ENCODE results near the gene RINT1.
"Not testable (repeated sequence)": the region's sequence is repeated elsewhere in the genome, so short reads cannot be mapped to it uniquely, and the experiment has no call there.

The RINT1 gene

GRCh38 chr7:105531792-105532671 is at the start of gene RINT1:
Gene RINT1, plus strand, starts transcription at chr7:105532201. Its CDS starts 115 bp downstream, at chr7:105532316.
- peak; percentile 75 for DNase-seq (ENCODE audit: low read depth, low spot score)

DNA sequence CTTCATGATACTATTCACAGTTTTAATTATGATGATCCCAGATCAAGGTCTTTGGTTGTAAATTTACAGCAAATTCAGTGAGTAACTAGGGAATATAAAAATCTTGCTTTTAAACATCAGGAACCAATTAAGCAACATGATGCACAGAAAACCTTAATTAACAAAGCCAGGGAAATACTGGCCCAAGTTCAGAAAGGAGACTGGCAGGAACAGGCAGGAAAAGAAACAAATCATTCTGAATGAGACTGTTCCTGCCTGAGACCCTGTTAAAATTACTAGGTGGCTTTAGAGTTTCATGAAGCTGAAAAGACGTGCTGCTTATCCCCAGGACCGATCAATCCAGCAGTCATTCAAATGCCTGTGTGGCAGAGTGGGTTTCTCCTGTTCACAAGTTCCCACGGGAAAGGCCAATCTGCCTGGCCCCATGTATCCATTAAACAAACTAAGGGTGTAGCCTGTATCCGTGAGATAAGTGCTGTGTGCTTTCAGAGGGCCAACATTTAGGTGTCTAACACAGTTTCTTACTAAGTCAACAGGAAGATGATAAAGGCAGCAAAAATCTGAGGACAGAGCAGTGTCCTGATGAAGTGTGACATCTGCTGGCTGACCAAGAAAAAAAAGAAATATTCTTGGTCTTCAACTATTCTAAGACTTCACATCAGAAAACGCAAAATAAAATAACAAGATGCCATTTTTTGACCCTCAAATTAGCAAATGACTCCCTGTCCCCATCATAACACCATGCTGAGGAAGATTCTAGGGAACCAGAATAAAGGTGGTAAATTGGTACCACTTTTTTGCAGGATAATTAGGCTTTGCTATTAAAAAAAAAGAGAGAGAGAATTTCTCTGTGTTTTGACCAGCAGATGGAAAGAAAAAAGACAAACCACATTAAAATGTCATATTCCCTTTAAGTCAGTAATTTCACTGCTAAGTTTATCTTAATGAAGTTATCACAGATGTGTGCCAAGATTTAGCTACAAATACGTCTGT is 44.1 kb upstream of the RINT1 start:
- no peak for DNase-seq (ENCODE audit: low read depth, low spot score)

DNA sequence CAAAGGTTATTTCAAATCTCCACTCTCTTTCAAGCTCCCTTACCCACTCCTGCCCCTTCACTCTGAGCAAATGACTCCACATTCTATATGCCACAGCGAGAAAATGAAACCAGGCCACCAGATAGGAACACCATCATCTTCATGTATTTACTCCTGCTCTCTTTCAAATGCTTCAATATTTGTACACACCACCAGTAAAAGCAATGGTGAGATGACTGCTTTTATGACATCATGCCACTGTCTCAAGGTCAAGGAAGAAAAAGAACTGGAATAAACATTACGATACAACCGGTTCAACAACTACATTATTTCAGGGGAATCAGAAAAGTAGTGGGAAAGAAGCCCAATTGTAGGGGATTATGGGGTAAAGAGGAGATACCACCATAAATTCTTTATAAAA is 42.6 kb upstream of the RINT1 start:
- no peak for DNase-seq (ENCODE audit: low read depth, low spot score)

- DNase-seq (ENCODE audit: low read depth, low spot score): no peak
Measured at GRCh38 chr7:105493196-105493922, 38.6 kb upstream of the RINT1 start.

DNA sequence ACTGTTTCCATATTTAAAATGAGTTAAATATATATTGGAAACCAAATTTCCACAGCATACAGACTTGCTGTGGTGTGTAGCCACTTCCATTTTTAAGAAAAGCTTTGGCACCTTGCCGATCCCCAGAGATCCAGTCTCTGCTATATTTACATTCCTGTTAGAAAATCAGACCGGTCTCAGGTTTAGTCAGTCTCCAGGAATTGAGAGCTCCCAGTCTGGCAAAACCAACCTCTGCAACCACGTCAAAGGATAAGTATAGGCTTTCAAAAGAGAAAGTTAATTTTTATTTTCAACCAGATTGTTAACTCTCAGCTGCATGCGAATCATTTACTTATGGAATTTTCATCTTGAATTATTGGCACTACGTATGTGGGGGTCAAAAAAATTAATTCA is 38.1 kb upstream of the RINT1 start:
- DNase-seq (ENCODE audit: low read depth, low spot score): no peak

GRCh38 chr7:105496521-105496920 is 35.5 kb upstream of the RINT1 start:
- DNase-seq (ENCODE audit: low read depth, low spot score): no peak

GRCh38 chr7:105497016-105497415 is 35.0 kb upstream of the RINT1 start:
- no peak for DNase-seq (ENCODE audit: low read depth, low spot score)

DNA sequence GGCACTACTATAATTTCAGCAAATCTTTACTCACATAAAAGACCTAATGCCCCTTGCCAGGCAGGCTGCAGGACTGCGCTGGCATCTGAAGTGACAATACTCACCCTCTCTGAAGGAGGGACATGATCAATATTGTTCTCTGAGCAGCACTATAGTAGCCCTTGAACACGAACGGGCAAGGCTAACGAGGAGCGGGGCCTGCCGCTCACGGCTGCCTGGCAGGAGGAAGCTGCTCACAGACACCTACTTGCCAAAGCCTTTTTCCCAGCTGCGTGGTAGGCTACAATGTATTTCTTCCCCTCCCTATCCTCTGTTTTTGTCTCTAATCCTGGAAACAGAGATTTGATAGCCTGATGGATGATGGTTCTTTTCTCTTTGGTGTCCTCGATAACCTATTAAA is 29.8 kb upstream of the RINT1 start:
- no peak for DNase-seq (ENCODE audit: low read depth, low spot score)

DNA sequence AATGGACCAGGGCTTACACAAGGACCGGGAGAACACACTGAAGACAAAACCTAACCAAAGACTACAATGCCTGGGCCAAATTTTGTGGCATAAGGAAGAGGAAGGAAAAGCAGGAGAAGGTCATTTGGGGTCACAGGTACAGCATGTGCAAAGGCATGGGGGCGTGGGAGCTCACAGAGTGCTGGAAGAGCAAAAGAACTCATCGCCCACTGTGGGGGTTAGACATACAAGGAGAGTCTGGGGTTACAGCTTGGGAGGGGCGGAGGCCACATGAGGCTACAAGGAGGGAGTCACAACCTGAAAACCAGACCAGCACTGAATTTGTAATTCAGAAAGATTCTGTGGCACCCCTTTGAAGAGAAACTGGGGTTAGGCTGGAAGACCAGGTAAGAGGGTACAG is 19.6 kb upstream of the RINT1 start:
- DNase-seq (ENCODE audit: low read depth, low spot score): no peak

DNA sequence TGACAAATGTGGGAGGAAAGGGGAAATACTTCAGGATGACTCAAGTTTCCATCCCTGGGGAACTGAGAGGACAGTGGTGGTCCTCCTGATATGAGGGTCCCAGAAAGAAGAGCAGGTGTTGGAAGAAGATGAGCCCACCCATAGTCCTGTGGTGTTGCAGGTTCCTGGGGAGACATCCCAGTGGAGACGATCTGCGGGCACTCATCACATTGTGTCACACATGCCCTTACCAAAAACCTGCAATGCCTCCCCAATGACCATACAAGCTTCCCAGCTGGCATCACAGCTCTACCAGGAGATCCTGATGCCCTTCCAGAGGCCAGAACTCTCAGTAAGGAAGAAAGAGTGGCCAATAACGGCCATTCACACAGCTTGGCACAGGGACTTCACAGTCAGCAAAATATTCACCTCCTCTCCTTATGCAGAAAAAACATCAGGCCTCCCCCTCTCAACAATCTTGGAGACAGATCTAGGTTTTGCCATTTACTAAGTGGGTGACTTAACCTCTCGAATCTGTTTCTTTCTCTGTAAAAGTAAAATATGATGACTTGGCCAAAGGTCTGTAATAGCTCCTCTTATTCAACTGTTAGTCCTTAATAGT is 19.0 kb upstream of the RINT1 start:
- no peak for DNase-seq (ENCODE audit: low read depth, low spot score)

GRCh38 chr7:105515610-105516009 is 16.4 kb upstream of the RINT1 start:
- not testable (repeated sequence) for DNase-seq (ENCODE audit: low read depth, low spot score)

DNA sequence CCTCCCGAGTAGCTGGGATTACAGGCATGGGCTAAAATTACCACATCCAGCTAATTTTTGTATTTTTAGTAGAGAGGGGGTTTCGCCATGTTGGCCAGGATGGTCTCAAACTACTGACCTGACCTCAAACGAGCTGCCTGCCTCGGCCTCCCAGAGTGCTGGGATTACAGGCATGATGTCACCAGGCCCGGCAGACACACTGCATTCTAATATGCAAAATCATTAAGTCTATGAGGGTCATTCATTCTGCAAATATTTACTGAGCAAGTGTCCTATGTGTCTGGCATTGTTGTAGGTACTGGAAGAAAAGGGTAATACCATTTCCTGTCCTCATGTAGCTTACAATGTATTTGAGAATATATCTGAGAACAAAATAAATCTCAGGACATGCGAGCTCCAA is 12.6 kb upstream of the RINT1 start:
- DNase-seq (ENCODE audit: low read depth, low spot score): no peak

DNA sequence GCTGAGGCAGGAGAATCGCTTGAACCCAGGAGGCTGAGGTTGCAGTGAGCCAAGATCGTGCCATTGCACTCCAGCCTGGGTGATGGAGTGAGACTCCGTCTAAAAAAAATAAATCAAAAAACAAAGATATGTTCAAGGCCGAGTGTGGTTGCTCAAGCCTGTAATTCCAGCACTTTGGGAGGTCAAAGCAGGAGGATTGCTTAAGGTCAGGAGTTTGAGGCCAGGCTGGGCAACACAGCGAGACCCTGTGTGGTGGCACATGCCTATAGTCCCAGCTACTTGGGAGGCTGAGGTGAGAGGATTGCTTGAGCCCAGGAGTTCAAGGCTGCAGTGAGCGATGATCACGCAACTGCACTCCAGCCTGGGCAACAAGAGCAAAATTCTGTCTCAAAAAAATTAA is 11.4 kb upstream of the RINT1 start:
- not testable (repeated sequence) for DNase-seq (ENCODE audit: low read depth, low spot score)

DNA sequence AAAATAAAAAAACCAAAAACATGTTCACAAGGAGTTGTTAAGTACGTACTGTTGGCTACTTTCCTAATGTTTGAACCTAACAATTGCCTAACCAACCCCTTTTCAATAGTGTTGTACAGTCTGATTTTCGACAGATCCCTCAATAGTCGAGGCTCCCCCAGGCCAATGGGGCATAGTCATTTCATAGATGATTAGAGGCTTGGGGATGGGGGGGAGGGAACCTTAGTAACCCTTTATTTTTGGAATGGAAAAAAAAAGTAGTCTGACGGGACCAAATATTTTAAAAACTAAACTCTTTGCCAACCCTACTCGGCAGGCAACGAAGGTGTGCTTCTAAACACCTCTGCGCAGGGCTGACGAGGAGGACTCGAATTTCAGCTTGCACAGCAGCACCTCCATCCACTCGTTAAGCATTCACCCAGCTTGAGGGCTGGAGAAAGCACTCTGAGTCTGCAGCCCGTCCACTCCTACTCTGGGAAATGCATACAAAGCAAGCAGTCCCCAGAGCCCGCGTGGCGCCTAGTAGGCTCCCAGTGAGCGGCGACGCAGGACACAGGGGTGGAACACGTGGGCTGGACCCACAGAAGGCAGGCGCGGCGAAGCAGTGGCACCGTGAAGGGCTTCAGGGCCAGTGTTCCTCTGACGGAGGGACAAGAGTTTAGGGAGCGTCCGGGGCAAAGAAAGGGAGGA is 10.8 kb upstream of the RINT1 start:
- no peak for DNase-seq (ENCODE audit: low read depth, low spot score)

DNA sequence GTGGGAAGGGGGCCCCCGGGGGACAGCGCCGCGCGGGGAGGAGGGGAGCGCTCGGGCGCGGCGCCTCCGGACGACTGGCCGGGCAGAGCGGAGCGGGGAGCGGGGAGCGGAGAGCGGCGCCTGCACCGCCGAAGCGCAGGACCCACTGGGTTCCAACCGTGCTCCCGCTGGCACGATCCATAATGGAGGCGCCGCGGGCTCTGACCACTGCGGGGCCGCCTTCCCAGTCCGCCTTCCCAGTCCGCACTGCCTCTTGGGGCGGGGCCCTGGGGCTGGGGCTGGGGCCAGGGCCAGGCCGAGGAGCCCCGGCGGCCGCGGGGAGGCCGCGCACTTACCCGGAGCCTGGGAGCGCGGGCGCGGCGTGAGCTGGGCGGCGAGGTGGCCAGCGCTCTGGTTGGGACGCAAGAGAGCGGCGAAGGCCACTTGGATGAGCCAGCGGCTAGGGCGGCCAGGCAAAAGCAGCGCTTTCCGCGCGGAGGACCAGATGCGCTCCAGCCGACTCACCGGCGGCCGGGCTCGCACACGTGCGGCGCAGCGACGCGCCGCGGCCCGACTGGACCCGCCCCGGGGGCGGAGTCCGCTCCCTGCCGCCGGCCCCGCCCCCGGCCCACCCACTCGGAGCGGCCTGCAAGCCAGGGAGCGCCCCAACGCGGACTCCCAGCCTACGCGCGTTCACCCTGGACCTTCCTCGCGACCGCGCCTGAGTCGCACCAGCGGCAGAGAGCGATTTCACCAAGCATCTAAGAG is 10.1 kb upstream of the RINT1 start, which contains the start of gene PUS7:
Gene PUS7, minus strand, starts transcription at position 555 of the 747 bp plus-strand sequence. CDS start 13,759 bp downstream, outside the sequence.
- peak; percentile 57 for DNase-seq (ENCODE audit: low read depth, low spot score)

DNA sequence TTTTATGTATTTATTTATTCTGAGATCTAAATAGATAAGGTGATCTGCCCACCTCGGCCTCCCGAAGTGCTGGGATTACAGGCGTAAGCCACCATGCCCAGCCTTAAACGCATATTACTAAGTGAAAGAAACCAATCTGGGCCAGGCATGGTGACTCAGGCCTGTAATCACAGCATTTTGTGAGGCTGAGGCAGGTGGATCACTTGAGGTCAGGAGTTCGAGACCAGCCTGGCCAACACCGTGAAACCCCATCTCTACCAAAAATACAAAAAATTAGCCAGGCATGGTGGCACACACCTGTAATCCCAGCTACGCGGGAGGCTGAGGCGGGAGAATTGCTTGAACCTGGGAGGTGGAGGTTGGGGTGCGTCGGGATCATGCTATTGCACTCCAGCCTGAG is 7.6 kb upstream of the RINT1 start:
- not testable (repeated sequence) for DNase-seq (ENCODE audit: low read depth, low spot score)

DNA sequence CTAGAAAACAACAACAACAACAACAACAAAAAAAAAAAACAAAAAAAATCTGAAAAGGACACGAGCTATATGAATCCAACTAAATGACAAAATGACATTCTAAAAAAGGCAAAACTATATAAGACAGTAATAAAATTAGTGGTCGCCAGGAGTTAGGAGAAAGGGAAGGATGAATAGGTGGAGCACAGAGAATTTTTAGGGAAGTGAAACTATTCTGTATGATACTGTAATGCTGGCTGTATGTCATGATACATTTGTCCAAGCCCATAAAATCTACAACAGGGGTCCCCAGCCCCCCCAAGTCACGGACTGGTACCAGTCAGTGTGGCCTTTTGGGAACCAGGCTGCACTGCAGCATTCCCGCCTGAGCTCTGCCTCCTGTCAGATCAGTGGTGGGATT is 7.2 kb upstream of the RINT1 start:
- DNase-seq (ENCODE audit: low read depth, low spot score): no peak

GRCh38 chr7:105527737-105528136 is 4.3 kb upstream of the RINT1 start:
- DNase-seq (ENCODE audit: low read depth, low spot score): not testable (repeated sequence)

DNA sequence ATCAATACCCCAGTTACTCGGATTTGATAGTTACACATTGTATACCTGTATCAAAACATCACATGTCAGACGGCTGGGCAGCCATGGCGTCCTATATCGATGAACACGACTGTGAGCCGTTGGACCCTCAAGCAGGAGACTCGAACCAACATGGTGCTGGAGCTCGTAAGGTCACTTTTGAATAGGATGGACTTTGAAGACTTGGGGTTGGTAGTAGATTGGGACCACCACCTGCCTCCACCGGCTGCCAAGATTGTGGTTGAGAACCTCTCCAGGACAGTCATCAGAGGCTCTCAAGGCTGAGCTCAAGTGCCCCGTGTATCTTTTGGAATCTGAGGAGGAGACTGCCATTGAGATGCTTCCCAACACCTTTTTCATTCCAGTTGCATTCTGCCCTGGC is 1.9 kb upstream of the RINT1 start:
- DNase-seq (ENCODE audit: low read depth, low spot score): no peak

- no peak for DNase-seq (ENCODE audit: low read depth, low spot score)
Measured at GRCh38 chr7:105530546-105530945, 1.5 kb upstream of the RINT1 start.

All from activated CD4-positive, CD25-positive, alpha-beta regulatory T cell treated with anti-CD3 and anti-CD28 coated beads, Interleukin-2, amount 50 U/mL, for 16 hours (primary cell).